ENCODE measurements around the gene MKLN1. TPM values are rescaled to one million over a fixed set of nuclear protein-coding genes. Genes with fewer than 3 reads are reported as not detected.

The MKLN1 gene
- total RNA-seq, 1 experiment from 2014 or later = 48.5 TPM

DNA sequence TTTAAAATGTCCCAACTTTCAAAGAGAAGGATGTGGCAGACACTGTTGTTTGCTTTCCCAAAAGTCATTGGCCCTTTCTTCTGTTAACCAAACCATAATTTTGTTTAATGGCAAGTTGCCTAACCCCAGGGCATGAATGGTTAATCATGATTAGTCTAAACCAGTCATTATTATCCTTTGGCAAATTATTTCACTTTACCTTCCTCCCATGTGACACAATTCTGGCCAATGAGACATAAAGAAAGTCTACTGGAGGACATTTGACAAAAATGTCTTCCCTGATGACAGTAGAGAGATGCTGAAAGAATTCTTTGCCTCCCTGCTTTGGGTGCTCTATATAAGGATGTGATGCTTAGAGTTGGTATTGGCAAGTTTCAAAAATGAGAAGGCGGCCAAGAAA, 126.8 kb downstream of the MKLN1 start:
- POLR2A ChIA-PET = no interaction called here
- peak overlapping the region; percentile 4; the same call in 1 of the 2 replicates for H3K4me2 ChIP-seq (ENCODE audit: low read length)
- H3K9me3 ChIP-seq (ENCODE audit: control insufficient read depth in 1 of 2, insufficient read depth in 1 of 2, low read depth in 1 of 2, low read length in 2 of 2) = no peaks in the 10 kb centered on the region
- intact Hi-C loops (cut with micrococcal nuclease) = no loop called here
- no peaks in the 10 kb centered on the region for H4K20me1 ChIP-seq (ENCODE audit: insufficient read depth)
- TF ChIP-seq, protein P1, sequence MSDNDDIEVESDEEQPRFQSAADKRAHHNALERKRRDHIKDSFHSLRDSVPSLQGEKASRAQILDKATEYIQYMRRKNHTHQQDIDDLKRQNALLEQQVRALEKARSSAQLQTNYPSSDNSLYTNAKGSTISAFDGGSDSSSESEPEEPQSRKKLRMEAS (IDR thresholded peaks at IDR 0.05) = no peak
- no peak for TF ChIP-seq ELF1 (IDR thresholded peaks at IDR 0.05; ENCODE audit: borderline replicate concordance, low read depth)
- no peak for TF ChIP-seq FOSL1 (IDR thresholded peaks at IDR 0.05; ENCODE audit: low read depth)
- TF ChIP-seq POLR2AphosphoS5 (IDR thresholded peaks at IDR 0.05; ENCODE audit: low read depth, low read length) = no peak
- no peaks in the 10 kb centered on the region for H3K27me3 ChIP-seq (ENCODE audit: insufficient read depth, low read length)
- peaks cover 7 to 26% of the 10 kb centered on the region in 2 experiments for H3K4me1 ChIP-seq (ENCODE audit: control insufficient read depth in 1 of 2, insufficient read depth in 2 of 2, low read length in 2 of 2)
- ATAC-seq (no peak), DNase-seq (ENCODE audit: low read depth, low spot score) (no peak)
- no peaks in the 10 kb centered on the region; a peak in 1 of 4 replicates for H3K36me3 ChIP-seq (ENCODE audit: control insufficient read depth in 1 of 2, insufficient read depth in 2 of 2, low read length in 2 of 2)
- no peak overlapping the region for H3K9ac ChIP-seq (ENCODE audit: low read length)
- no peak overlapping the region for H3K4me3 ChIP-seq (replicated peaks in 1 of 2; ENCODE audit: low read depth in 1 of 2, low read length in 2 of 2)
- H3K27ac ChIP-seq (ENCODE audit: low read depth, low read length) = no peak overlapping the region
- H3K9me2 ChIP-seq (ENCODE audit: insufficient read depth) = 0 out of 2 replicates have a peak, but pooled peaks cover 3% of the 10 kb centered on the region
- no TSS peak for BruUV-seq (replicated peaks)
- no peak overlapping the region for H2AFZ ChIP-seq (ENCODE audit: low read depth, low read length, poor library complexity, severe bottlenecking)
- CTCF ChIA-PET = no interaction called here
- H3K79me2 ChIP-seq (ENCODE audit: insufficient read depth, low read length) = 0 out of 2 replicates have a peak, but pooled peaks cover 4% of the 10 kb centered on the region
- RAD21 ChIA-PET (ENCODE audit: low non-redundant PET in 1 of 2, low total read pairs in 2 of 2, uncharacterized antibody in 2 of 2, unreplicated experiment in 2 of 2) = no interaction called here

DNA sequence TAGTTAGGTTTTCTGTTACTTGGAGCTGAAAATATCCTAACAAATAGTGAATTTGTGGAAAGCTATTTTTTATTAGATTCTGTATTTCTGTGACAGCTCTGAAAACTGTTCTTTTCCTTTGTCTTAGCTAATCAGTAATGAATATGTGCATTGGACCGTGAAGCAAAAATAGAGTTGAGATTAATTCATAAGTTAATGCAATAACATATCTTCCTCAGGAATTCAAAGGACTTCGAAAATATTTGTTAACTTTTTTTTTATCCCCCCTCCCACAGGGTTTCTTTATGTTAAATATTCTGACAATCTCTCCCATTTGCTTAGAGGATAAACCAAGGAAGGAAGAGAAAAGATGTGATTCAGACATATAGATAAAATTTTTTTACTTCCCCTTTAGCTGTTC, 127.3 kb downstream of the MKLN1 start:
- ATAC-seq (no peak), DNase-seq (ENCODE audit: low read depth, low spot score) (no peak)
- Histone ChIP-seq H3K4me2 (ENCODE audit: low read length) (peak overlapping the region; percentile 4; the same call in 1 of the 2 replicates), H3K27ac (ENCODE audit: low read depth, low read length) (no peak overlapping the region), H2AFZ (ENCODE audit: low read depth, low read length, poor library complexity, severe bottlenecking) (no peak overlapping the region), H4K20me1 (ENCODE audit: insufficient read depth) (no peaks in the 10 kb centered on the region), H3K79me2 (ENCODE audit: insufficient read depth, low read length) (0 out of 2 replicates have a peak, but pooled peaks cover 4% of the 10 kb centered on the region), H3K27me3 (ENCODE audit: insufficient read depth, low read length) (no peaks in the 10 kb centered on the region), H3K36me3 (ENCODE audit: control insufficient read depth in 1 of 2, insufficient read depth in 2 of 2, low read length in 2 of 2) (no peaks in the 10 kb centered on the region; a peak in 1 of 4 replicates), H3K4me1 (ENCODE audit: control insufficient read depth in 1 of 2, insufficient read depth in 2 of 2, low read length in 2 of 2) (peaks cover 7 to 28% of the 10 kb centered on the region in 2 experiments), H3K9ac (ENCODE audit: low read length) (no peak overlapping the region), H3K4me3 (replicated peaks in 1 of 2; ENCODE audit: low read depth in 1 of 2, low read length in 2 of 2) (no peak overlapping the region), H3K9me2 (ENCODE audit: insufficient read depth) (0 out of 2 replicates have a peak, but pooled peaks cover 3% of the 10 kb centered on the region), H3K9me3 (ENCODE audit: control insufficient read depth in 1 of 2, insufficient read depth in 1 of 2, low read depth in 1 of 2, low read length in 2 of 2) (no peaks in the 10 kb centered on the region)
- BruUV-seq (replicated peaks) = no TSS peak
- TF ChIP-seq YY1 (IDR thresholded peaks at IDR 0.05; ENCODE audit: extremely low read depth, insufficient replicate concordance, low read depth, low read length) (no peak), ZFX (IDR thresholded peaks at IDR 0.05) (no peak), CEBPB (IDR thresholded peaks at IDR 0.05; ENCODE audit: low read depth) (no peak)
- POLR2A ChIA-PET = no interaction called here
- CTCF ChIA-PET = no interaction called here
- intact Hi-C loops (cut with micrococcal nuclease) = no loop called here
- RAD21 ChIA-PET (ENCODE audit: low non-redundant PET in 1 of 2, low total read pairs in 2 of 2, uncharacterized antibody in 2 of 2, unreplicated experiment in 2 of 2) = no interaction called here

Data from HCT116 (cell line).